ENCODE measurements around the gene ELMO1.
A peak's percentile ranks its signal among the peaks of the same experiment; 100 is the strongest.

- TF ChIP-seq CTCF (IDR thresholded peaks at IDR 0.05) (peak; percentile 96), ZFX (IDR thresholded peaks at IDR 0.05; ENCODE audit: borderline replicate concordance) (no peak)
These were observed 247.4 kb downstream of the ELMO1 start for GRCh38 chr7:37201003-37201875.

Data from 22Rv1 (cell line).